Stimulated activated CD4-positive, alpha-beta T cell treated with anti-CD3 and anti-CD28 coated beads, Interleukin-15, amount 100 ng/mL, for 24 hours (primary cell): ENCODE data around the gene UGT1A10.

ENCODE experiments used
- DNase-seq: peaks from one replicate; pipeline ENCODE4 v3.0.0-alpha.2; 2020

UGT1A10 gene

DNA sequence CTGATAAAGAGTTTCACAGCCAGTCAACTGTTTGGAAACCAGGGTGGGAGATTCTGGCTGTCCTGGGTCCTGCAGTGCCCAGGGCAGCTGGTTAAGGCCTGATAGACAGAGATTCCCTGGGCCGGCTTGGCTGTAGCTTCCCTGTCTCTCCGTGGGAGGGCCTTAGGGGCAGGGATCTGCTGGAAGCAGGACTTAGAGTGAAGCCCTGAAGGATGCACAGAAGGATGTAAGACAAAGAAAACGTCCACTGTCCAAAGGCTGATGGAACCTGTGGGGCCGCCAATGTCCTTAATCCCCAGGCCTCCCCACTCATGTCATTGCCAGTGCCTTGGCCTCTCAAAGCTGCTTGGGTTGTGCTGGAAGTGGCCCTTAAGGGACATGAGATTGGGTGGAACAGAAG lies 174.8 kb downstream of the UGT1A10 start:
- no peak for DNase-seq

DNA sequence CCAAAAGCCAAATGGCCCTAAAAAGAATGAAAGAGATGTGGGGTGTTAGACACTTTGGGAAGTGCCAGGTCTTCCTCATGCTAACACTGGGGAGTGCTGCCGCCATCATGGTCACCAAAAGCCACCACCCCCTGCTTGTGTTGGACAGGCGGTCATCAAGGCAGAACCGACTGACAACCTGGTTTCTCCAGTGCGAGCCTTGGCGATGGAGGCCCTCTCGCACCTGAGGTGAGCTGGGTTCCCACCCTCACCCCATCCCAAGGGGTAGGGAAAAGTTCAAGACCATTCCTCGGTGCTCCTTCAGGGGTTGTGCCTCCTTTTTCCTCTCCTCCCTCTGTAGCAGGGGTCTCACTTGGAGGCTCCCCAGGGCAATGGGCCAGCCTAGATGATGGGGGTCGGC lies 175.5 kb downstream of the UGT1A10 start:
- DNase-seq = no peak

DNA sequence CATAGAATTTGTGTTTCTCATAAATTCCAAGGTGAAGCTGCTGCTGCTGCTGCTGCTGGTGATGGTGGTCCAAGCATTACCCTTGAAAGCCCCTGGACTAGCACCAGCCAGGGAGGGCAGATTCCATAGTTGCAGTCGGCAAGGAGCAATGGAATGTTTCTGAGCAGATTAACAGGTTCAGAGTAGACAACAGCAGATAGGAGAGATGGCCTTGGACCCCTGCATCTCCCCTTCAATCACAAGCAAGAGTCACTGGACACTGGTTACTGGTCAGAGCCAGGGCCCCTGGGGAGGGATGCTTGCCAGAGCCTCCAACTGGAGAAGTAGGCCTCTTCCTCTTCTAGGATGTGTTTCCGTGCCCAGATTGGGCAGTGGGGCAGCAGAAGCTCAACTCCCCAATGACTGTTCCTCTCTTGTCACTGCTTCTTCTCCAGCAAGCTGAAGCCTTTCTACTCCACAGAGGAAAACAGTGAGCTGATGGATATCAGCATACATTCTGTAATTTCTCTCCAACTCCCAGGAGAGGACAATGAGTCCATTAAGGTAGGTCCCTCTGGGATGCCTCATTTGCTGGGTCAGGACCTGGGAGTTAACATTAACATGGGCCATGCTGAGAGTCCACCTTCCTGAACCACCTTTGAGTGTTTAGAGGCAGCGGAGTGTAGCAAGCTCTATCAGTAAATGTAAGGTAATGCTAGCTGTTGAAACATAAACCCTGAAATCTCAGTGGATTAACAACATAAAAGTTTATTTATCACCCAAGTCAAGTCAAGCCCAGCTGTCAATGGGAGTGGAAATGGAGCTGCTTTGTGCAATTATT lies 177.2 kb downstream of the UGT1A10 start:
- DNase-seq = no peak

DNA sequence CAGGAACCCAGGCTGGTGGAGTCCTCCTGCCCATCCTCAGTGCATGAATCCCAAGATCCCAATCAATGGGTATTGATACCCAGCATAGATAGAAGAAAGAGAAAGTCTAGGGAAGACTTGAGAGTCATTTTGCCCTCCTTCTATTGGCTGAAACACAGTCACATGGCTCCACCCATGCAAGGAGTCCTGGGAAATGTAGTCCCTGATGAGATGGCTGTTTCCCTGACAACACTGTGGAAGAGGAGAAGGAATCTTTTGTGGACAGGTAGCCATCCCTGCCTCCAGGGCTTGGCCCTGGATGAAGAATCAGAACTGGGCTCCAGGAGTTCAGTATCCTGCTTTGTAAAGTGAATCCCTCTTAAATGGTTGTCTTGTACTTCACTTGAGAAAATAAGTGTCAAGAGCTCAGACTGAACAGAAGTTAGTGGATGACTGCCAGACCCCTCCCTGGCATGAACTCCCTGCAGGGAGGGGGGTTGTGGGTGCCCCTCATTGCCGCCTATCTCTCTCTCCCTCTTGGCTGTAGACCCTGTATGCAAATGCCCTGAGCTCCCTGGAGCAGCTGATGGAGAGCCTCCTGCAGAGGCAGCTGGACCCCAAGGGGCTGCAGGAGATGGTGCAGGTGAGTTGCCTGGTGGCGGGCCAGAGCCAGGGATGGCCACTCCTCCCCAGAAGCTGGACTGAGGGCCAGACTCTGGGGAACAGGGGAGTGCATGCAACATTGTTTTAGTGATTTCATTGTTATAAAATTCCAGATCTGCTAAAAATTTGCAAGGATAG lies 178.0 kb downstream of the UGT1A10 start:
- DNase-seq = no peak

DNA sequence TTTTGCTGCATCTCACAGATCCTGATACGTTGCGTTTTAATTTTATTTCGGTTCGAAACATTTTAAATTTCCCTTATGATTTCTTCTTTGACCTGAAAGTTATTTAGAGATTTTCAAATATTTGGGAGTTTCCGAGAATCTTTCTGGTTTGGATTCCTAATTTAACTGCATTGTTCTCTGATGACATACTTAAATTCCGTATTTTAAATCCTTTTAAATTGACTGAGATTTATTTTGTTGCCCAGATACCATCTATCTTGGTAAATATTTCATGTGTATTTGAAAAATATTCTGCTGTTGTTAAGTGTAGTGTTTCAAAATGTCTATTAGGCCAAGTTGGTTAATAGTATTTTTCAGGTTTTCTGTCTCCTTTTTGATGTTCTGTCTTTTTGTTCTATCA lies 179.6 kb downstream of the UGT1A10 start:
- DNase-seq = no peak

DNA sequence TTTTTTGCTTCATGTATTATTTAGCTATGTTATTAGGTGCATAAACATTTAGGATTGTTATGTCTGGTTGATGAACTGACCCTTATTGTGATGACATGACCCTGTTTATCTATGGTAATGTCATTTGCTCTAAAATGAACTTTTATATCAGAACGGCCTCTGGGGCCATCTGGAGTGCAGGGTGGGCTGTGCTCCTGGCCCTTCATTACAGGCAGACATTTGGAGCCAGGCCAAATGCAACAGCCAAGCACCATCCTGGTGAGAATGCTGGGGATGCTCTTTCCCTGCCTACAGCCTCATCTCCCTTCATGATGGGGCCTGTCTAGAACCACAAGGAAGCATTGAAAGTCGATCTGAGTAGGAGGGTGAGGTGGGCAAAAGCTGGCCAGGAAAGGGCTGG lies 180.1 kb downstream of the UGT1A10 start:
- DNase-seq = no peak

DNA sequence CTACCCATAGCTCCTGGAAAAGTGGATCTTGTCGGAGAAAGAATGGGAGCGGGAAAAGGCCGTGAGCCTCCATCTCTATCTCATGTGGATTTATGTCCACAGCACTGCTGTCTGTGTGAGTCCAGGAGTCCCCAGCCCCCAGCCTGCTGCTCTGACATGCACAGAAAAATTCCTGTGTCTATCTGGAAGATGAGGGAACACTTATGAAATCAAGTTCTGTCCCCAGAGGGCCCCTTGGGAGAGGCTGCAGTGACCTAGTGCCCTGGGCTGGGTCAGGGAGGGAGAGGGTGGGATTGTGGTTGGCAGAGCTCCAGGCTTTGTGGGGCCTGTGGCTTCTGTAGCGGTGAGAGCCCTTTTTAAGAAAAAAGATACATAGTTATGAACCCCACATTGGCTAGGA lies 180.5 kb downstream of the UGT1A10 start:
- DNase-seq = no peak

DNA sequence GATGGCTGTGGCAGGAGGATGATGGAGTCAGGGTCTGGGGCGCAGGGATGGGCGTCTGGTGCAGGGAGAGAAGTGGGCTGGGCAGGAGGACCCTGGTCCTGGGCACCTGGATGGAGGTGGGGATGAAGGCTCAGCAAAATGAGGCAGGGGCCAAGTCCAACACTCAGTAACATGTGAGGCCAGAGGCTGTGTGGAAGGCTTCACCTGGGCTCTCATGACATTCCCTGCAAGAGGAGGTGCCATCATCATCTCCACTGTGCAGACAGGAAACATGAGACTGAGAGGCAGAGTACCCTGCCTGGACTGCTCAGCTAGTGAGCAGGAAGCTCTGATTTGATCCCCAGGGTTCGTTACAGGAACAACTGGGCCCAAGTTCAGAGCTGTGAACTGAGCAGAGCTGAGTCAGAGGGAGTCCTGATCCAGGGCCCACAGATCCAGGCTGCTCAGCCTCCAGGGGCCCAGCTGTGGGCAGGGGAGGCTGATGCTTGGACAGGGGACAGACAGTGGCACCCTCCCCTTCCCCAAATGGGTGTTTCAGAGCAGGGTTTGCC lies 181.2 kb downstream of the UGT1A10 start:
- DNase-seq = no peak

DNA sequence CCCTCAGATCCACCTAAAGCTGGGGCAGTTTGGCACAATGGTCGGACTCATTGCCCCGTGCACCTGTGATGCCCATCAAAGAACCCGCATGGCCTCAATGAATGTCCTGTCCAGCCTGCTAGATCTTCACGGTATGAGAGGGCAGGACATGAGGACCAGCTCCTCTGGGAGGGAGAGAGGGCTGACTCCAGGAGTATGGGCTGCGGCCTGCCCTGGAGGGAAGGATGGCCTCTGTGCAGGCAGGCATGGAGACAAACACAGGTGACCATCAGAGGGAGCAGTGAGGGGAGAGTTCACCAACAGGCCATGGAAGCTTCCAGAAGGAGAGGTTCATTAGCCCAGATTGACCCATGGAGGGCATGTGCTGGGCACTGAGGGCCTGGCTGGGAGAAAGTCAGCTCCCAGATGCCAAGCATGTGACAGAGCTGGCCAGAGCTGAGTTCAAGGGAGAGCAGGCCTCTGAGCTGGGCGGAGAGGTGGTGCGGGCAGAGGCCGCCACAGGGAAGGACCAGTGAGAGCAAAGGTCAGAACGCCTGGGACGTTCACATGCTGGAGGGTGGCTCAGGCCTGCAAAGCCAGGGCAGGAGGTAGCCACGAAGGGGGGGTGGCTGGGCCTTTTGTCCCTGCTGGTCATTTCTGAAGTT lies 181.9 kb downstream of the UGT1A10 start:
- no peak for DNase-seq

DNA sequence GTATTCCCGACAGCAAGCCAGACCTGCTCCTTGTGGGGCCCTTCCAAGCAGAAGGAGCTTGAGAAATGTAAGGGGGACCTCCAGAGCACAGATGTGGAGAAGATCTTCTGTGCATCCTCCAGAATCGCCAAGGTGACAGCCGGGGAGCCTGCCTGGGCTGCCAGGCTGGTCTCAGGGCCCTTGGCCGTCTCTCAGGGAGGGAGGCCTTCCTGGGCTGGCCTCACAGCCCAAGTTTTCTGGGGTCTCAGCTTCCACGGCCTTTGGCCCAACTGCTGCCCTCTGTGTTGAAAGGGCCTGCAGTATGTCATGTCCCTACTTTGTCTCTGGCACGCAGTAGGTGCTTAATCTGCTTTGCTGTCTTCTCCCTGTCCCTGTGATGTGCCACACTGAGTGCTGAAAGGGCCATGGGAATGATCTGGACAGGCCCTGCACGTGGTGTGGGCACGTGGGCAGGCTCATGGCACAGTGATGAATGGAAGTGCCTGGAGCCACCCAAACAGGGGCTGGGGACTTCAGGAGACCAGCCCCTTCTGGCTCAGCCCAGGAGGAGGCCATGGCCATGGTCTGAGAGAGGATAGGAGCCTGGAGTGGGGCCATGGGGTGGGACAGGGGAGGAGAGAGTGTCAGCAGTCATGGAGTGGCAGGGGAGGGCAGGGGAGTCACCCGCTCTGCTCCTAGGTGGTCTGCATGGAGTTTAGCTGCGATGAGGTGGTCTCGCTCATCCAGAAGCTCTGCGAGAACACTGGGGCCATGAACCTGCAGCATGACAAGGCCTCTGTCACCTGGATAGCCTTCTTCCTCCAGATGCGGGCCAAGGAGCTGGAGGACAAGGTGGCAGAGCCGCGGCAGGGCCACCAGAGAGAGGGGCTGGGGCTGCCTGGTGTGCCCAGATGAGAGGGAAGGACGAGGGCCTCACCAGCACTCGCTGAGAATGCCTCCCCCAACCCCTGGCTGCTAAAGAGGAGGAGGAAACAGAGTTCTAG lies 182.7 kb downstream of the UGT1A10 start:
- DNase-seq = no peak

DNA sequence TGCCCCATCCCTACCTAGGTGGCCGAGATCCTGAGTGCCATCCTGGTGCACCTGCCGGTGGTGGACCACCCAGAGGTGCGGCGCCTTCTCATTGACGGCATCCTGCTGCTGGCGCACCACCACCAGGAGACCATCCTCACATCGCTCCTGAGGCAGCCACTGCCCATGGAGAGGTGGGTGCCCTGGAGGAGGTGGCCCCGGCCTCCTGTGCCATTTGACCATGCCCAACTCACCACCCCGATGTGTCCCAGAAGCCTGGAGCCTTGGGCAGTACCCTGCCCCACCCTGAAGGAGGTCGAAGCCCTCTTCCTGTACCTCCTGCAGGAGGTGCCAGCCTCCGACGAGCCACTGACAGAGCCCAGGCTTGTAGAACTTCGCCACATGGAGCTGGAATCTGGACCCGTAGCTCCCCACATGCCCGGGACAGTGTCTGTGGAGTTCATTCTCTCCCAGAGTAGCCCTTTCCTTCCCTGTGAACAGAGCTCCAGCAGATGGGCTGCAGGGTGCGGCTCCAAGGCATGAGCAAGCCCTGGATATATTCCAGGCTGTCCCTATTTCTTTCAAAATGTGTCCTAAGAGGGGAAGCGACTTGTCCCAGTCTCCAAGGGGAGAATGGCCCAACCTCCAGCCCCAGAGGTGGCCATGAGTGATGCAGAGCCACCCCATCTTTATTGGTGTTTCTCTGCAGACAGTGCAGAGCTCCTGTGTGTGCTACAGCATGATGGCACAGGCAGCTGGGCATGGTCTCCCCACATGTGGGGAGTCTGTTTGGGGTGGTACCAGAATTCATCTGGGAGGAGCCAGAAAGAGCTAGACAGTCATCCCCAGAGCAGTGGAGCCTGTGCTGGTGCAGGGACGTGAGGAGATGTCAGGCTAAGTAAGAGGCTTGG lies 183.9 kb downstream of the UGT1A10 start:
- DNase-seq = no peak

DNA sequence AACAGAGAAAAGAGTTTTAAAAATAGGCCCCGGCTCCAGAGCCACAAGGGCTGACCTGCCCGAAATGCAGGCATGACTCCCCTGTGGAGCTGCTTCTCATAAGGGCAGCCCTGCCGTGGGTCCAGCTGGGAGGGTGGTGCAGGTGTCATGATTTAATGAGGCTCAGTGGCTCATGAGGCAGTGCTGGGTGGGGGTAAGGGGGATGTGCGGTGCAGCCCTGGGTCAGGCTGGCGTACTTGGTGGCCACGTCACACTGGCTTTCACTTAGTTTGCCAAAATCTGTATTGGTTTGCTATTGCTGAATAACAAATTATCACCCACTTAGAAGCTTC lies 184.5 kb downstream of the UGT1A10 start:
- DNase-seq = no peak

DNA sequence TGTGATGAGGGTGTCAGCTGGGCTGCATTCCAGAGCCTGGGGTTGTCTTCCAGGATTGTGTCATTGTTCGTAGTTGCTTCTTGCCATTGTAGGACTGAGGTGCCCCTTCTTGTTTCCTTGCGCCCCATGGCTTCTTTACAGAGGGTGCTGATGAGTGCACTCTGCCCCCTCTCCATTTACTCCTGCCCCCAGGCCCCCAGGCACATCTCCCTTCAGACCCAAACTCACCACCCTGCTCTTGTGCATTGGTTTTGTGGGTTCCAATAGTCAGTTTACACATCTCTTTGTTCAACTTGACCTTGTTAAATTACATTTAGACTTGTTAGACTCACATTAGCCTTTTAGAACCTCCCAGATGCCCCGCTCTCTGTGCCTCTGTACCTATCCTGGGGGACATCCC lies 184.9 kb downstream of the UGT1A10 start:
- DNase-seq = no peak

DNA sequence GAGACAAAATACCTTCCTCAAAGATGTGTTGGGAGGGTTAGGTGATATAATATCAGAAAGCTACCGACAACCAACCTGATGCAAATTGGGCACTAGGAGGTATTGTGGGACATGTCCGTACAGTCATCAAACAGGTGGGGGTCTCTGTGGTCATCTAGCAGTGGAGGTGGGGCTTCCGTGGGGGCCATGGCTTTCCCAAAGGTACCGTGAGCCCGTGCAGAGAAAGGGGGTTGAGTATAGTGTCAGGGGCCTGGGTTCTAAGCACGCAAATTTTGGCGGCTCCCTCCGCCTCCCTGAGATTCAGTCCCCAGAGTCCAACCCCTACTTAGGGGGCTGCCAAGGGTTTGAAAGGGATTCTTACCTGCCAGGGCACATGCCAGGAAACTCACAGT lies 185.5 kb downstream of the UGT1A10 start:
- DNase-seq = no peak

DNA sequence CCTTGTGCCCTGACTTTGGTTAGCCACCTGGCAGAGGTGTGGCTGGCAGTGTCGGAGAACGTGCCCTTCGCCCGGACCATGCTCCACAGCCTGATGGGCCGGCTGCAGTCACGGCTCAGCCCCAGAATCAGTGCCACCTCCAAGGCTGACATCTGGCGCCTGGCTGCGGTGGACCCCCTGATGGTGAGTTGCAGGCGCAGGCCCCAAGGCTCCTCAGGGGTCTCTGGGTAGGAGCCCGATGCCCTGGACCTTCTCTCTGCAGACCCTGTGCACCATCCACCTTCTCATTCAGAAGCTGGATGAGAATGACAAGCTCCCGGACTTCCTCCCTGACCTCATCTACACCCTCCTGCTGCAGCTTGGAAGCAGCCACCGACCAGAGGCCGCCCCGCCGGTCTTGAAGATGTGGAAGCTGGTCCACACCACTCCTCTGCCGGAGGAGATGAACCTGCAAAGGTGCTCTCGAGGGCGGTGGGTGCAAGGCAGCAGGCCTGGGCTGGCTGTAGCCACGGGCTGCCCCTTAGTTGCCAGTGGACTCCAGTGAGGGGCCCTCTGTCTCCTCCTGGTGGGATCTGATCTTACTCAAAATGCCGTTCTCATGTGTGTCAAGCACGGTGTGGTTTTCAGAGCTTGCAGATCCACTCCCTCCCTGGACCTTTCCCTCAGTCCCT lies 186.0 kb downstream of the UGT1A10 start:
- DNase-seq = no peak
